22Rv1 (cell line): Measurements from ENCODE around the gene DUOXA1.

Experiments used
- ZFX ChIP-seq: fragments of 450-650 bp; IDR thresholded peaks from 2 replicates; pipeline ENCODE4 v1.6.1; 2017; ENCODE audit warnings: antibody characterized with exemption, borderline replicate concordance
- TF ChIP-seq, protein P1 (sequence below): fragments of 450-650 bp; IDR thresholded peaks from 2 replicates; pipeline ENCODE4 v1.5.1; 2017; ENCODE audit warnings: mild to moderate bottlenecking

DNA sequence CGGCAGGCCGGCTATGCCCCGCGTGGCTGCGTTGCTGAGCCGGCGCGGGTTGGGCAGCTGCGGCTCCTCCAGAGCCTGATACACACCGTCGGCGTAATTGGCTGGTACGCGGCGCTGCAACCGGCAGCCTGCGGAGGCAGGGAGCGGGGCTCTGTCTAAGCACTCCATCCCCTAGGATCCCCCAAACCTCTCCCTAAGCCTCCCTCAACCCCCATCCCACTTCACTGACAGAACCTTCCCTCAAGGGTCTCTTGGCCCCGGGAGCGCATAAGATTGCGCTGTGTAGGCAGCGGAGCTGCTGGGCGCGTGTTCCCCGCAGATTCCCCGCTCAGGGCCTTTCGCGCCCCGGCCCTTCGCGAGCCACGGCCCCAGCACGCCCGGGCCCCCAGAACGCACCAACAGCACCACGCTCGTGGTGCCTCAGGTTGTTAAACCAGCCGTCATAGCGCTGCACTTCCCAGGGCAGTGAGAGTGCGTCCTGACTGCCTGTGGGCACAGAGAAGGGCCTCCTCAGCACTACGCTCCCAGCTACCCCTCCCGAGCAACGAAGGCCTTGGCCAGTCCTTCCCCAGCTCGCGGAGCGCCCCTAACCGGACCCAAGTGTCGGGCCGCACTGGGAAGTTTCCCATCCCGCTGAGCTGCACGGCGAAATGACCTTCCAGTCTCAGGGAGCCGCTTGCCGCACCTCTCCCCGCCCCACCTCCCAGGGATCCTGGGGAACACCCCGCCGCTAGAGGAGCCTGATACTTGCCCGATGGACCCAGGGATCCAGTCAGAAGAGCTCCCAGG is 16.9 kb downstream of the DUOXA1 start:
- TF ChIP-seq, protein P1, sequence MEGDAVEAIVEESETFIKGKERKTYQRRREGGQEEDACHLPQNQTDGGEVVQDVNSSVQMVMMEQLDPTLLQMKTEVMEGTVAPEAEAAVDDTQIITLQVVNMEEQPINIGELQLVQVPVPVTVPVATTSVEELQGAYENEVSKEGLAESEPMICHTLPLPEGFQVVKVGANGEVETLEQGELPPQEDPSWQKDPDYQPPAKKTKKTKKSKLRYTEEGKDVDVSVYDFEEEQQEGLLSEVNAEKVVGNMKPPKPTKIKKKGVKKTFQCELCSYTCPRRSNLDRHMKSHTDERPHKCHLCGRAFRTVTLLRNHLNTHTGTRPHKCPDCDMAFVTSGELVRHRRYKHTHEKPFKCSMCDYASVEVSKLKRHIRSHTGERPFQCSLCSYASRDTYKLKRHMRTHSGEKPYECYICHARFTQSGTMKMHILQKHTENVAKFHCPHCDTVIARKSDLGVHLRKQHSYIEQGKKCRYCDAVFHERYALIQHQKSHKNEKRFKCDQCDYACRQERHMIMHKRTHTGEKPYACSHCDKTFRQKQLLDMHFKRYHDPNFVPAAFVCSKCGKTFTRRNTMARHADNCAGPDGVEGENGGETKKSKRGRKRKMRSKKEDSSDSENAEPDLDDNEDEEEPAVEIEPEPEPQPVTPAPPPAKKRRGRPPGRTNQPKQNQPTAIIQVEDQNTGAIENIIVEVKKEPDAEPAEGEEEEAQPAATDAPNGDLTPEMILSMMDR, result no peak
- TF ChIP-seq ZFX, result no peak
